ENCODE results near the gene LRP1B.

The LRP1B gene

DNA sequence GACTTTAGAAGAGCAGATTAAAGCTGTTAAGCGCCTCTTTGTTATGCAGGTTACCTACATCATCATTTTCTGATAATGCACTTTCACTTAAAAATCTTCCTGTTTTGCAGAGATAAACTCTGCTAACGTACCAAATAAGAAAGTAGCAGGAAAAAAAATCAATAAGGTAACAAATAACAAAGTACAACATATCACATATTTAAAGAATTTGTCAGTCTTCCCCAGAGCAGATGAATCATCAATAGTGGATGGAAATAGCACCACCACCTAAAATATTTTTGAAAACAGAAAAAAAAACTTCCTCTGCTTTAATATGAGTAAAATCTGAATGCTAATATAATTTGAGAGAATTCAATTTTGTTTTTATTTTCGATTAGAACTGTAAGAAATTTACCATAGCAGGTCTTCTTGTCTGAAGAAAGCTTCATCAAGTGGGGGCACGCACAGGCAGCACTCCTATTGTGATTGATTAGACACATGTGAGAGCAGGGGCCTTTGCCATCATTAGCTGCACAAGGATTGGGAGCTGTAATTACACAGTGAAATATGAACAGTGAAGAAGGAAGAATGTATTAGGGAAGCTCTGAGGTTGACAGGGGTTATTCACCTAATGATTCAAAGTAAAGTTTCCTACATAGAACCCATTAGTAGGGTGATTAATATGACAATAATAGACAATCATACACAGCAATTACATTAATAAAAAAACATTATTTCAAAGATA lies 1279.4 kb downstream of the LRP1B start:
- H3K9ac ChIP-seq (ENCODE audit: low read length), result no peak overlapping the region
- no peaks in the 10 kb centered on the region for H3K4me1 ChIP-seq (ENCODE audit: control insufficient read depth, insufficient read depth, low read length)
- H3K27ac ChIP-seq (ENCODE audit: low read depth, low read length), result no peak overlapping the region
- H3K9me3 ChIP-seq (ENCODE audit: control insufficient read depth, insufficient read depth, low read depth, low read length), result no peaks in the 10 kb centered on the region
- no peaks in the 10 kb centered on the region for H3K27me3 ChIP-seq (ENCODE audit: control insufficient read depth, insufficient read depth, low read length)
- no peak overlapping the region for H3K4me3 ChIP-seq (ENCODE audit: low read depth, low read length)
- no peaks in the 10 kb centered on the region for H3K36me3 ChIP-seq (ENCODE audit: control insufficient read depth, insufficient read depth, low read length)

DNA sequence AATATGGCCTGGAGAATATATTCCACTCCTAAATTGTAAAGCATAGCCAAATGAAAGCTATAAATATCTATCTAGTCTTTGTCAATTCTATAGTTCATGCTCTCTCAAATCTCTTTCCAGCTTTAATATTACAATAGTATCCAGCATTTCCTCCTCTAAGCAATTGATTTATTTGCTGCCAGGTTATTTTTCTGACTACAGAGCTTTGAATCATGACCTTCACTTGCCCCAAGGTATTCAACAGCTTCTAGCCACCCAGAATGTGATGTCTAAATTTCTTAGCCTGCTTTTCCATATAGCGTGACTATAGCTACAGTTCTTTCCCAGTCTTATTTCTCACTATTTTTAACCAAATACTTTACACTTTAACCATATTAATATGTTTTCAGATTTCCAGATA lies 1287.6 kb downstream of the LRP1B start:
- Histone ChIP-seq H3K4me3 (ENCODE audit: low read depth, low read length) (no peak overlapping the region), H3K36me3 (ENCODE audit: control insufficient read depth, insufficient read depth, low read length) (no peaks in the 10 kb centered on the region), H3K4me1 (ENCODE audit: control insufficient read depth, insufficient read depth, low read length) (no peaks in the 10 kb centered on the region), H3K27me3 (ENCODE audit: control insufficient read depth, insufficient read depth, low read length) (no peaks in the 10 kb centered on the region), H3K9me3 (ENCODE audit: control insufficient read depth, insufficient read depth, low read depth, low read length) (no peaks in the 10 kb centered on the region), H3K9ac (ENCODE audit: low read length) (no peak overlapping the region), H3K27ac (ENCODE audit: low read depth, low read length) (no peak overlapping the region)

DNA sequence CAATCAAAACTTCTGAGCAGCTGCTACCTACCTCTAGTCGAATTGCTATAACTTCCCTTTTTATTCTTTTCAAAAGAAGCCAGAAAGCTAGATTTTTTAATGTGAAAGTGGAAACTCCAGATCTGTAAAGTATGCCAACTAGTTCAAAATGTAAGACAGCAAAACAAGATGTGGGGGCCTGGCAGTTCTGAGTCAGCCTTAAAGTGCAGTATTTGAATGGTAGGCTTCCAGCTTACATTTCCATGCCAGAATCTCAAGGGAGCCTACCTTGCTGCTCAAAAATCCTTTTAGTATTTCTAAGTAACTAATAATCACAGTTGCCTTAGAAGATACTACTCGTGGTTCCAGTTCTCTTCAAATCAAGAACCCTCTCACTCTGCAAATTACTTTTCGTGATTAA lies 1288.7 kb downstream of the LRP1B start:
- Histone ChIP-seq H3K36me3 (ENCODE audit: control insufficient read depth, insufficient read depth, low read length) (no peaks in the 10 kb centered on the region), H3K4me1 (ENCODE audit: control insufficient read depth, insufficient read depth, low read length) (no peaks in the 10 kb centered on the region), H3K4me3 (ENCODE audit: low read depth, low read length) (no peak overlapping the region), H3K9me3 (ENCODE audit: control insufficient read depth, insufficient read depth, low read depth, low read length) (no peaks in the 10 kb centered on the region), H3K27me3 (ENCODE audit: control insufficient read depth, insufficient read depth, low read length) (no peaks in the 10 kb centered on the region), H3K9ac (ENCODE audit: low read length) (no peak overlapping the region), H3K27ac (ENCODE audit: low read depth, low read length) (no peak overlapping the region)

DNA sequence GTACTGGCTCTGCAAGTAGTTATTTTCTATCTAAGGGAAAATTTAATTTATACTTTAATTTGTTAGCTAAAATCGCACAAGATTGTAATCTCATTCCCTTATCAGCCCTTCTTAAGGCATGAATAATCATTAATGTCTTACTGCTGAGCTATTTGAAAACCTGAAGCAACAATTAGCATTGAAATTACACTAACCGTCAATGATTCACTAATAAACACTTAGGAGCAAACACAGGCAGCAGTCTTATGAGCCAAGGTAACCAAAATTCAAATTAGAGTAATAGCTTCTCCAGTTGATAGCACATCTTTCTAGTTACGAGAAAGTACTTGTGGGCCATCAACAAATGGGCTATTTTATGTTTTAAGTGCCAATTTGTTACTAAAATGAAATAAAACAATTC lies 1289.7 kb downstream of the LRP1B start:
- H3K4me1 ChIP-seq (ENCODE audit: control insufficient read depth, insufficient read depth, low read length), result no peaks in the 10 kb centered on the region
- H3K27me3 ChIP-seq (ENCODE audit: control insufficient read depth, insufficient read depth, low read length), result no peaks in the 10 kb centered on the region
- H3K36me3 ChIP-seq (ENCODE audit: control insufficient read depth, insufficient read depth, low read length), result no peaks in the 10 kb centered on the region
- H3K4me3 ChIP-seq (ENCODE audit: low read depth, low read length), result no peak overlapping the region
- no peak overlapping the region for H3K27ac ChIP-seq (ENCODE audit: low read depth, low read length)
- no peak overlapping the region for H3K9ac ChIP-seq (ENCODE audit: low read length)
- H3K9me3 ChIP-seq (ENCODE audit: control insufficient read depth, insufficient read depth, low read depth, low read length), result no peaks in the 10 kb centered on the region

DNA sequence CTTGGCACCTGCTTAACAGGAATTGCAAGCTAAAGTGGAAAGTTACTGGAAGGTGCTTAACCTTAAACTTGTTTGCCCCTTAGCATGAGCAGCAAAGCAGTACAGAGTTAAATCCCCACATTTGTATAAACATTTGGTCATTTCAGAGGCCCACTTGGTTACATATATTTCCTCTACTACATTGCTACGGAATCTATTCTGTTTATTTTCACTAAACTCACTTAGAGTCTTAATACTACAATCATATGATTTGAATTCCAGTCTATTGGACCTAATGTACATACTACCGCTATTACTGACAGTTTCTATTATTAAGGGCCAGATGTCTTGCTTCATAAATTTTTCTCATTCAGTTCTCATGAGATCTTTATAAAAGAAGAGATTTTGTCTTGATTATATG lies 1294.0 kb downstream of the LRP1B start:
- Histone ChIP-seq H3K27me3 (ENCODE audit: control insufficient read depth, insufficient read depth, low read length) (no peaks in the 10 kb centered on the region), H3K9ac (ENCODE audit: low read length) (no peak overlapping the region)

DNA sequence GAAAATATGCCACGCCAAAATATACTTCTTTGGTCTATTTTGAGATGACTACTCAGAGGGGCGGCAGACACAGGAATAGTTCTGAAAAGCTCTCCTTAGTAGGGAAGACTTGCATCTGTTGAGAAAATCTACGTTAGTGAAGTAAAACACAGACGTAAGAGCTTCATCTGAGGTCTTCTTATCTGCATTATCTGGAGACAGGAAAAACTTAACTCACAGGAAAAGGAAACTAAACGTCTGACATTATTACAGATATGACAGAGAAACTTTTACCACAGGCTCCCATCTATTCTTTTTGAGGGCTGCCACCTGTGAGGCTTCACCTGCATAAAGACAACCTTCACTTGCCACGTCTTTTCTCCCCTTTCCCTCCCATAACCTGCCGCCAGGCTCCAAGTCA lies 1295.7 kb downstream of the LRP1B start:
- Histone ChIP-seq H3K36me3 (ENCODE audit: control insufficient read depth, insufficient read depth, low read length) (no peaks in the 10 kb centered on the region), H3K9me3 (ENCODE audit: control insufficient read depth, insufficient read depth, low read depth, low read length) (0 out of 2 replicates have a peak, but pooled peaks cover 2% of the 10 kb centered on the region), H3K27me3 (ENCODE audit: control insufficient read depth, insufficient read depth, low read length) (no peaks in the 10 kb centered on the region), H3K27ac (ENCODE audit: low read depth, low read length) (no peak overlapping the region), H3K4me3 (ENCODE audit: low read depth, low read length) (no peak overlapping the region), H3K4me1 (ENCODE audit: control insufficient read depth, insufficient read depth, low read length) (no peaks in the 10 kb centered on the region), H3K9ac (ENCODE audit: low read length) (no peak overlapping the region)

More for the DNA sequence above, 1294.0 kb downstream of the LRP1B start:
- Histone ChIP-seq H3K4me3 (ENCODE audit: low read depth, low read length) (no peak overlapping the region), H3K4me1 (ENCODE audit: control insufficient read depth, insufficient read depth, low read length) (no peaks in the 10 kb centered on the region), H3K9me3 (ENCODE audit: control insufficient read depth, insufficient read depth, low read depth, low read length) (0 out of 2 replicates have a peak, but pooled peaks cover 1% of the 10 kb centered on the region), H3K27ac (ENCODE audit: low read depth, low read length) (no peak overlapping the region), H3K36me3 (ENCODE audit: control insufficient read depth, insufficient read depth, low read length) (no peaks in the 10 kb centered on the region)

DNA sequence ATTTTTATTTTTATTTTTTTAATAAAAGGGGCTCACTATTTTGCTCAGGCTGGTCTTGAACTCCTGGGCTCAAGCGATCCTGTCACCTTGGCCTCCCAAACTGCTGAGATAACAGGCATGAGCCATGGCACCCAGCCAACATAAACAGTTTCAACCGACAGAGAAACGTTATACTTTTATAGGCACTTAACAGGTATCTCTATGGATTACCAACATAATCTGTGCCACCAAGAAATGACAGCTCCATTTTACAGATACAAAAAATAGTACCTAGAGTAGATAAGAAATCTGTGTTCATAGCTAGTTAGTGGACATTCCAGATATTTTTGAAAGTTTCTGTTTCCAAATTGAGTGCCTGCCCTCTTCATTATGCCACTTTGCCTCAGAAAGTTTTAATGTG lies 1316.7 kb downstream of the LRP1B start:
- Histone ChIP-seq H3K4me1 (ENCODE audit: control insufficient read depth, insufficient read depth, low read length) (no peaks in the 10 kb centered on the region), H3K27me3 (ENCODE audit: control insufficient read depth, insufficient read depth, low read length) (no peaks in the 10 kb centered on the region), H3K27ac (ENCODE audit: low read depth, low read length) (no peak overlapping the region), H3K9me3 (ENCODE audit: control insufficient read depth, insufficient read depth, low read depth, low read length) (no peaks in the 10 kb centered on the region), H3K4me3 (ENCODE audit: low read depth, low read length) (no peak overlapping the region), H3K9ac (ENCODE audit: low read length) (no peak overlapping the region), H3K36me3 (ENCODE audit: control insufficient read depth, insufficient read depth, low read length) (no peaks in the 10 kb centered on the region)

DNA sequence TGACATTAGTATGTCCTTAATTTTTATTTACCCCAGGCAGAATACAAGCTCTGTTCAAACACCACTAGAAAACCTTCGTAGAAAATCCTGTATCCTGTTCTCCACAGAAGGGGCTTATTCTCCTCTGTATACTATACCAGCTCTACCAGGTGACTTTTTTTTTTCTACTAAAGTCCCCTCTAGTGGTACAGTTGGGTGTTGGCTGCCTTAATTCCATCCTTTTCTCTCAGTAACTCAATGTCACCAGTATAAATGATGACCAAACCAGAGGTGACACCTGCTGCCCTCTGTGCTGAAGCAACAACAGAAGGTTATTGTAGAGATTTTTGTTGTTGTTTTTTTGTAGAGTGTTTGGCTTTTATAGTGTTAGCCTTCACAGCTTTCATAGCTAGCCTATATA lies 1322.0 kb downstream of the LRP1B start:
- no peaks in the 10 kb centered on the region for H3K36me3 ChIP-seq (ENCODE audit: control insufficient read depth, insufficient read depth, low read length)
- H3K9ac ChIP-seq (ENCODE audit: low read length), result no peak overlapping the region
- no peaks in the 10 kb centered on the region for H3K4me1 ChIP-seq (ENCODE audit: control insufficient read depth, insufficient read depth, low read length)
- H3K27ac ChIP-seq (ENCODE audit: low read depth, low read length), result no peak overlapping the region
- H3K27me3 ChIP-seq (ENCODE audit: control insufficient read depth, insufficient read depth, low read length), result no peaks in the 10 kb centered on the region
- no peaks in the 10 kb centered on the region for H3K9me3 ChIP-seq (ENCODE audit: control insufficient read depth, insufficient read depth, low read depth, low read length)
- H3K4me3 ChIP-seq (ENCODE audit: low read depth, low read length), result no peak overlapping the region

DNA sequence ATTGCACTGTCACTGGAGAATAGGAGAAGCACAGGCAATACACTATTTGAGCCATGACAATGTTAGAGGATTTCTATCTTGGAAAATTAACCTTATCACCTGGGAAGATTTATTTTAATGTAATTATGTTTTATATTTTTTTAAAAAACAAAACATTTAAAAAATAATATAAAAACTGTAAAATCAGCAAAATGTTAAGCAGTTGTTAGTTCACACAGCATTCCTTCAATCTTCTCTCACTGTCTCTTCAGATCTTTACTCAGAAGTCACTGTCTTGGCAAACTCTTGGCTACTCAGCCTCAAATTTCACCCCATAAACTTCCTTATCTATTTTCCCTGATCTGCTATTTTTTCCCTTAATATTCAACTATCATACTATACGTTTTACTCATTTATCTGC lies 1322.6 kb downstream of the LRP1B start:
- Histone ChIP-seq H3K27me3 (ENCODE audit: control insufficient read depth, insufficient read depth, low read length) (no peaks in the 10 kb centered on the region), H3K27ac (ENCODE audit: low read depth, low read length) (no peak overlapping the region), H3K36me3 (ENCODE audit: control insufficient read depth, insufficient read depth, low read length) (no peaks in the 10 kb centered on the region), H3K4me3 (ENCODE audit: low read depth, low read length) (no peak overlapping the region), H3K9me3 (ENCODE audit: control insufficient read depth, insufficient read depth, low read depth, low read length) (no peaks in the 10 kb centered on the region), H3K9ac (ENCODE audit: low read length) (no peak overlapping the region), H3K4me1 (ENCODE audit: control insufficient read depth, insufficient read depth, low read length) (no peaks in the 10 kb centered on the region)

DNA sequence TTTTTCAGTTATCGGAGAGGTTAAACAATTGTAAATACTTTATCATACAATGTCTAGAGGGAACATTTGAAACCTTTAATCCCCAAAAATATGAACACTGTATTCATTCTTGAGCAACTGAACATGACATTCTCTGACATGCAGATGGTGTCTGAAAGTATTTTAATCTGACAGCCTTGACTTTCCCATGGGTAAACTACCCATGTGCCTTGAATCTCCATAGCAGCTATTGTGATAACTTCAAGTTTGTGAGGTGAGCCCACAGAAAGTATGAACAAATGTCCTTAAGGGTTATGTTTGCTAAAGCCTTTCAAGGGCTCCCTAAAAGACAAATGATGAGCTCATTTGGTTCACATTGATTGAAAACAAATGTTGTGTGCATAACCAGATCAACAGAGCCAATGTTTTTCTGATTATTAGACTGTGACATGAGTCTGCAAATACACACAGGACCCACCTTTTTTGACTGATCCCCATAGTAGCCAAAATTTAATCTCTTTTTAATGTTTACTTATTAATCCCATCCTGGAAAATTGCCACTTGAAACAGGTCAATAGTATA lies 1326.0 kb downstream of the LRP1B start:
- Histone ChIP-seq H3K4me3 (ENCODE audit: low read depth, low read length) (no peak overlapping the region), H3K27ac (ENCODE audit: low read depth, low read length) (no peak overlapping the region), H3K36me3 (ENCODE audit: control insufficient read depth, insufficient read depth, low read length) (no peaks in the 10 kb centered on the region), H3K9ac (ENCODE audit: low read length) (no peak overlapping the region), H3K9me3 (ENCODE audit: control insufficient read depth, insufficient read depth, low read depth, low read length) (no peaks in the 10 kb centered on the region), H3K4me1 (ENCODE audit: control insufficient read depth, insufficient read depth, low read length) (no peaks in the 10 kb centered on the region), H3K27me3 (ENCODE audit: control insufficient read depth, insufficient read depth, low read length) (no peaks in the 10 kb centered on the region)

DNA sequence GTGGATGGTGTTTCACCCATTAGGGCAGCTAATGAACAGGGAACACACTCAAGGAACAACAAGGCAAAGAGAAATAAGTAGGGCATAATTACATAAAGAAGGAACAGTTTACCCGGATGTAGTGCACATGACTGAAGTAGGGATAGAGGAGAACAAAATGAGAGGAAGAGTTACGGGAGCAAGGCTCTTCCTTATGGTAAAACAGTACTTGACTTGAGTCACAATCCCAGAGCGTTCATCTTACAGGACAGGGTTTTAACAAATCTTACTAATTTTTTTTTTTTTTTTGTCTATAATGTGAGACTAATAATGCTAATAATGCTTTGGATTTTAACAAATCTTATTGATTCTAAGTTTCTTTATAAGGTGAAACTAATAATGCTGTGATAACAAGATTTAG lies 1329.5 kb downstream of the LRP1B start:
- H3K27ac ChIP-seq (ENCODE audit: low read depth, low read length), result no peak overlapping the region
- no peaks in the 10 kb centered on the region for H3K27me3 ChIP-seq (ENCODE audit: control insufficient read depth, insufficient read depth, low read length)
- no peaks in the 10 kb centered on the region for H3K9me3 ChIP-seq (ENCODE audit: control insufficient read depth, insufficient read depth, low read depth, low read length)
- H3K9ac ChIP-seq (ENCODE audit: low read length), result no peak overlapping the region
- no peaks in the 10 kb centered on the region for H3K4me1 ChIP-seq (ENCODE audit: control insufficient read depth, insufficient read depth, low read length)
- H3K36me3 ChIP-seq (ENCODE audit: control insufficient read depth, insufficient read depth, low read length), result no peaks in the 10 kb centered on the region
- no peak overlapping the region for H3K4me3 ChIP-seq (ENCODE audit: low read depth, low read length)
